IMR-90 (cell line): Measurements from ENCODE around the gene SHISA8. TPM values are rescaled to one million over a fixed set of nuclear protein-coding genes. Genes with fewer than 3 reads are reported as not detected.

ENCODE experiments used
- ATAC-seq: fragments of 200-7000 bp; cut with Tn5 transposase; 2 replicates; pipeline ENCODE4 v1.9.1; 2020; ENCODE audit warnings: low read depth, mild to moderate bottlenecking, moderate library complexity
- BruUV-seq: library from RNA; stranded (reverse); fragments of 400-500 nt; replicated peaks from 2 replicates; lab custom pipeline; 2021; lab: Mats Ljungman, UMichigan
- CTCF ChIA-PET: fragments of 300-600 bp; formaldehyde crosslinking; extraction: SDS; loops from one replicate; lab custom pipeline; 2021; ENCODE audit warnings: antibody characterized with exemption; lab: Yijun Ruan, JAX
- POLR2A ChIA-PET: fragments of 300-600 bp; sonication (Branson Sonifier 250); formaldehyde crosslinking; loops from one replicate; lab custom pipeline; 2022; ENCODE audit warnings: antibody characterized with exemption; ENCODE audit not compliant: unreplicated experiment; lab: Charles Lee
- DNase-seq: peaks from one replicate; pipeline ENCODE4 v3.0.0; 2013
- H2AFZ ChIP-seq: replicated peaks from 2 replicates; pipeline ENCODE3; 2013; ENCODE audit warnings: low read length, mild to moderate bottlenecking; ENCODE audit not compliant: poor library complexity
- H2AK5ac ChIP-seq: 2 replicates; pipeline ENCODE4 v1.6.1; 2013; ENCODE audit warnings: low read depth, low read length, inconsistent platforms
- H2AK9ac ChIP-seq: replicated peaks from 2 replicates; pipeline ENCODE3; 2013; ENCODE audit warnings: mild to moderate bottlenecking, low read depth, low read length, moderate library complexity; ENCODE audit not compliant: poor library complexity
- H2BK120ac ChIP-seq: 2 replicates; pipeline ENCODE4 v1.6.1; 2013; ENCODE audit warnings: low read depth, low read length, inconsistent platforms
- H2BK15ac ChIP-seq: 3 replicates; pipeline ENCODE4 v1.6.1; 2013; ENCODE audit warnings: low read depth, low read length, inconsistent platforms
- H2BK20ac ChIP-seq: 2 replicates; pipeline ENCODE4 v1.6.1; 2013; ENCODE audit warnings: low read depth, mild to moderate bottlenecking, inconsistent platforms, low read length, moderate library complexity
- H2BK5ac ChIP-seq: 2 replicates; pipeline ENCODE4 v1.6.1; 2013; ENCODE audit warnings: mild to moderate bottlenecking, low read depth, low read length, inconsistent platforms; ENCODE audit not compliant: poor library complexity, severe bottlenecking
- H3K14ac ChIP-seq: replicated peaks from 2 replicates; pipeline ENCODE4 v1.6.1; 2013; ENCODE audit warnings: low read depth, low read length, inconsistent platforms
- H3K18ac ChIP-seq: 2 replicates; pipeline ENCODE4 v1.6.1; 2013; ENCODE audit warnings: low read depth, low read length, control low read depth
- H3K23ac ChIP-seq: 2 replicates; pipeline ENCODE4 v1.6.1; 2013; ENCODE audit warnings: low read depth, low read length, inconsistent platforms
- H3K27ac ChIP-seq: 2 replicates; pipeline ENCODE4 v1.5.1; 2013; ENCODE audit warnings: mild to moderate bottlenecking, control low read depth, low read length; ENCODE audit not compliant: insufficient read depth
- H3K27me3 ChIP-seq: 2 replicates; pipeline ENCODE4 v1.6.1; 2013; ENCODE audit warnings: low read length; ENCODE audit not compliant: control insufficient read depth, insufficient read depth
- H3K36me3 ChIP-seq: 2 replicates; pipeline ENCODE4 v1.6.1; 2013; ENCODE audit warnings: low read length, mixed read lengths; ENCODE audit not compliant: control insufficient read depth, insufficient read depth
- H3K4ac ChIP-seq: 2 replicates; pipeline ENCODE4 v1.6.1; 2013; ENCODE audit warnings: low read depth, low read length, inconsistent platforms
- H3K4me1 ChIP-seq: 2 replicates; pipeline ENCODE4 v1.6.1; 2013; ENCODE audit warnings: low read length, mixed read lengths; ENCODE audit not compliant: control insufficient read depth, insufficient read depth
- H3K4me2 ChIP-seq: 2 replicates; pipeline ENCODE4 v1.6.1; 2013; ENCODE audit warnings: low read depth, mild to moderate bottlenecking, control low read depth, low read length, moderate library complexity
- H3K4me3 ChIP-seq: 2 replicates; pipeline ENCODE4 v1.5.1; 2013; ENCODE audit warnings: low read depth, mild to moderate bottlenecking, control low read depth, low read length, moderate library complexity; ENCODE audit not compliant: insufficient read depth
- H3K56ac ChIP-seq: 2 replicates; pipeline ENCODE4 v1.6.1; 2013; ENCODE audit warnings: low read length, inconsistent platforms; ENCODE audit not compliant: insufficient read depth; ENCODE audit errors: extremely low read depth
- H3K79me1 ChIP-seq, 2 experiments: 2 replicates each; pipeline ENCODE4 v1.6.1; 2013; ENCODE audit warnings: low read length in 2 of 2, inconsistent platforms in 1 of 2, low read depth in 1 of 2
- H3K9ac ChIP-seq: 2 replicates; pipeline ENCODE4 v1.6.1; 2013; ENCODE audit warnings: low read depth, low read length, control low read depth
- H3K9me1 ChIP-seq: 2 replicates; pipeline ENCODE4 v1.6.1; 2013; ENCODE audit warnings: low read length, inconsistent platforms; ENCODE audit not compliant: insufficient read depth
- H3K9me3 ChIP-seq: 2 replicates; pipeline ENCODE4 v1.6.1; 2013; ENCODE audit warnings: low read length; ENCODE audit not compliant: control insufficient read depth, insufficient read depth
- H4K20me1 ChIP-seq: 2 replicates; pipeline ENCODE4 v1.6.1; 2013; ENCODE audit warnings: low read length, inconsistent platforms; ENCODE audit not compliant: insufficient read depth
- H4K5ac ChIP-seq: 2 replicates; pipeline ENCODE4 v1.6.1; 2013; ENCODE audit warnings: mild to moderate bottlenecking, low read depth, low read length, control low read depth
- H4K8ac ChIP-seq, 2 experiments: 2 replicates each; pipeline ENCODE4 v1.6.1; 2013; ENCODE audit warnings: low read depth in 2 of 2, low read length in 2 of 2, control low read depth in 1 of 2, inconsistent platforms in 1 of 2
- H4K91ac ChIP-seq: 2 replicates; pipeline ENCODE4 v1.6.1; 2013; ENCODE audit warnings: low read depth, low read length, inconsistent platforms; ENCODE audit not compliant: insufficient read depth
- BHLHE40 ChIP-seq: fragments of 150-350 bp; IDR thresholded peaks from 2 replicates; pipeline ENCODE4 v1.6.1; 2016; ENCODE audit warnings: mild to moderate bottlenecking, low read depth, low read length
- MAFK ChIP-seq: IDR thresholded peaks from 2 replicates; pipeline ENCODE4 v1.6.1; 2012; ENCODE audit warnings: low read depth, low read length, improper control_type of control experiment
- MAZ ChIP-seq: IDR thresholded peaks from 2 replicates; pipeline ENCODE4 v1.6.1; 2012; ENCODE audit warnings: low read depth, mild to moderate bottlenecking, low read length, improper control_type of control experiment, moderate library complexity, borderline replicate concordance
- MXI1 ChIP-seq: IDR thresholded peaks from 2 replicates; pipeline ENCODE4 v1.6.1; 2012; ENCODE audit warnings: low read depth, mild to moderate bottlenecking, low read length, moderate library complexity, borderline replicate concordance
- RFX5 ChIP-seq: IDR thresholded peaks from 2 replicates; pipeline ENCODE4 v1.8.0; 2012; ENCODE audit warnings: low read depth, mild to moderate bottlenecking, low read length, moderate library complexity
- WGBS, 2 experiments: methylation state at CpG; one replicate each; pipeline versions ENCODE4 v1.1.5 to v1.1.7; 2013; ENCODE audit warnings: missing lambda C conversion rate in 2 of 2; ENCODE audit not compliant: insufficient read length in 1 of 2; ENCODE audit errors: extremely low coverage in 2 of 2; 5-methylcytosine and 5-hydroxymethylcytosine counted together
- dilution Hi-C: fragments of 300-500 bp; cut with HindIII; formaldehyde crosslinking; loops from one replicate; pipeline ENCODE4 v1.14.3; 2018; ENCODE audit warnings: low sequenced_read_pairs; ENCODE audit not compliant: unreplicated experiment
- in situ Hi-C: fragments of 300-500 bp; cut with MboI; formaldehyde crosslinking; loops from 3 replicates; pipeline ENCODE4 v1.14.3; 2019; ENCODE audit warnings: low sequenced_read_pairs, inconsistent platforms, mixed read lengths
- intact Hi-C: fragments of 100-400 bp; cut with micrococcal nuclease; formaldehyde crosslinking; loops from 2 replicates; pipeline ENCODE4 v1.10.0; 2022
- polyA plus RNA-seq, 3 experiments: library from polyadenylated mRNA; depleted of rRNA; stranded (reverse); fragments of >200 nt; gene quantifications; 2 replicates each; pipeline ENCODE4 v1.2.3, GENCODE V29; 2012; ENCODE audit warnings: low replicate concordance in 1 of 3
- total RNA-seq: library from RNA; depleted of rRNA; stranded (reverse); fragments of >200 nt; gene quantifications from 2 replicates; pipeline ENCODE4 v1.2.3, GENCODE V29; 2012
- TF ChIP-seq, protein P1 (sequence below): conservative IDR thresholded peaks from 2 replicates; pipeline ENCODE4 v1.5.1; 2012; ENCODE audit warnings: mild to moderate bottlenecking, low read depth, low read length, improper control_type of control experiment
- TF ChIP-seq, protein P2 (sequence below): fragments of 150-350 bp; IDR thresholded peaks from 2 replicates; pipeline ENCODE4 v1.6.1; 2016; ENCODE audit warnings: low read depth, mild to moderate bottlenecking, low read length, moderate library complexity, borderline replicate concordance

SHISA8 gene
- total and polyA plus RNA-seq, 2 of the 4 experiments (the other 2 are of a cell fraction), result not detected

DNA sequence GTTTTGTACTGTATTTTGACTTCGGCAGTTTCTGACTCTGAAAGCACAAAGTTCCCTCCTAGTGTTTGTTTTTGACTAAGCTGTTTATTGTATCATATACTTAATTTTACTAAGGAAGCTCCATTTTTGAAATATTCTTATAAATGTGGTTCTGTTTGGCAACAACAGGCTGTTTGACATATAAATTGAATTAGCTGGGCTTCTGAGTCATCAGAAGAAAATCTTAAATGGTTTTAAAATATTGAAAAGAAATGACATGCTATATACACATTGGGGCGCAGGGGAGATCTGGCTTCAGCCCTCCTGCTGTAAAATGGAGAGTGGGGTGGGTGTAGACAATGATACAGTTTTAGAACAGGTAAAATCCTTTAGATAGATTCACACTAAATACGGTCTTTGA lies 38.6 kb downstream of the SHISA8 start:
- no peaks in the 10 kb centered on the region for H3K9me3 ChIP-seq
- no peak overlapping the region for H2AK9ac ChIP-seq
- dilution Hi-C loops, result no loop called here
- no peak overlapping the region for H2BK120ac ChIP-seq
- no peak overlapping the region for H3K56ac ChIP-seq
- H3K4me3 ChIP-seq, result no peak overlapping the region
- no peak overlapping the region for H3K27ac ChIP-seq
- no peaks in the 10 kb centered on the region for H3K27me3 ChIP-seq
- peaks cover 5% of the 10 kb centered on the region for H3K4me1 ChIP-seq
- no peak overlapping the region for H3K14ac ChIP-seq
- ChIA-PET CTCF (no interaction called here), POLR2A (no interaction called here)
- DNase-seq (peak; percentile 32), ATAC-seq (peak; percentile 60; the same call in 1 of the 2 replicates)
- in situ Hi-C loops, result no loop called here
- no peak overlapping the region for H3K4me2 ChIP-seq
- no peak overlapping the region for H2BK15ac ChIP-seq
- H4K8ac ChIP-seq, result no peak overlapping the region
- no peak overlapping the region for H3K18ac ChIP-seq
- H2BK5ac ChIP-seq, result no peak overlapping the region
- intact Hi-C loops, result no loop called here
- WGBS, 2 experiments, result no CpG with 5 or more reads among the region's 3 CpGs
- H3K23ac ChIP-seq, result no peak overlapping the region
- no peak overlapping the region for H3K9ac ChIP-seq
- no TSS peak for BruUV-seq
- H3K4ac ChIP-seq, result no peak overlapping the region
- H3K79me1 ChIP-seq, result no peaks in the 10 kb centered on the region
- H4K91ac ChIP-seq, result no peak overlapping the region
- no peak overlapping the region for H2BK20ac ChIP-seq
- H3K9me1 ChIP-seq, result peaks cover 9% of the 10 kb centered on the region; the same call in 1 of the 2 replicates
- TF ChIP-seq RFX5 (no peak), MAFK (no peak), BHLHE40 (no peak), MAZ (no peak), MXI1 (no peak)
- TF ChIP-seq, protein P1, sequence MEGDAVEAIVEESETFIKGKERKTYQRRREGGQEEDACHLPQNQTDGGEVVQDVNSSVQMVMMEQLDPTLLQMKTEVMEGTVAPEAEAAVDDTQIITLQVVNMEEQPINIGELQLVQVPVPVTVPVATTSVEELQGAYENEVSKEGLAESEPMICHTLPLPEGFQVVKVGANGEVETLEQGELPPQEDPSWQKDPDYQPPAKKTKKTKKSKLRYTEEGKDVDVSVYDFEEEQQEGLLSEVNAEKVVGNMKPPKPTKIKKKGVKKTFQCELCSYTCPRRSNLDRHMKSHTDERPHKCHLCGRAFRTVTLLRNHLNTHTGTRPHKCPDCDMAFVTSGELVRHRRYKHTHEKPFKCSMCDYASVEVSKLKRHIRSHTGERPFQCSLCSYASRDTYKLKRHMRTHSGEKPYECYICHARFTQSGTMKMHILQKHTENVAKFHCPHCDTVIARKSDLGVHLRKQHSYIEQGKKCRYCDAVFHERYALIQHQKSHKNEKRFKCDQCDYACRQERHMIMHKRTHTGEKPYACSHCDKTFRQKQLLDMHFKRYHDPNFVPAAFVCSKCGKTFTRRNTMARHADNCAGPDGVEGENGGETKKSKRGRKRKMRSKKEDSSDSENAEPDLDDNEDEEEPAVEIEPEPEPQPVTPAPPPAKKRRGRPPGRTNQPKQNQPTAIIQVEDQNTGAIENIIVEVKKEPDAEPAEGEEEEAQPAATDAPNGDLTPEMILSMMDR, result no peak
- TF ChIP-seq, protein P2, sequence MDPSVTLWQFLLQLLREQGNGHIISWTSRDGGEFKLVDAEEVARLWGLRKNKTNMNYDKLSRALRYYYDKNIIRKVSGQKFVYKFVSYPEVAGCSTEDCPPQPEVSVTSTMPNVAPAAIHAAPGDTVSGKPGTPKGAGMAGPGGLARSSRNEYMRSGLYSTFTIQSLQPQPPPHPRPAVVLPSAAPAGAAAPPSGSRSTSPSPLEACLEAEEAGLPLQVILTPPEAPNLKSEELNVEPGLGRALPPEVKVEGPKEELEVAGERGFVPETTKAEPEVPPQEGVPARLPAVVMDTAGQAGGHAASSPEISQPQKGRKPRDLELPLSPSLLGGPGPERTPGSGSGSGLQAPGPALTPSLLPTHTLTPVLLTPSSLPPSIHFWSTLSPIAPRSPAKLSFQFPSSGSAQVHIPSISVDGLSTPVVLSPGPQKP, result no peak
- H2AFZ ChIP-seq, result no peak overlapping the region
- no peaks in the 10 kb centered on the region for H4K20me1 ChIP-seq
- H4K5ac ChIP-seq, result no peak overlapping the region
- peaks cover 27% of the 10 kb centered on the region for H3K36me3 ChIP-seq
- H2AK5ac ChIP-seq, result no peak overlapping the region
